ENCODE results near the gene SEMA5A. TPM values are rescaled to one million over a fixed set of nuclear protein-coding genes. Genes with fewer than 3 reads are reported as not detected.

Gene SEMA5A
- total RNA-seq, 1 experiment from 2014 or later = 9.3 TPM

DNA sequence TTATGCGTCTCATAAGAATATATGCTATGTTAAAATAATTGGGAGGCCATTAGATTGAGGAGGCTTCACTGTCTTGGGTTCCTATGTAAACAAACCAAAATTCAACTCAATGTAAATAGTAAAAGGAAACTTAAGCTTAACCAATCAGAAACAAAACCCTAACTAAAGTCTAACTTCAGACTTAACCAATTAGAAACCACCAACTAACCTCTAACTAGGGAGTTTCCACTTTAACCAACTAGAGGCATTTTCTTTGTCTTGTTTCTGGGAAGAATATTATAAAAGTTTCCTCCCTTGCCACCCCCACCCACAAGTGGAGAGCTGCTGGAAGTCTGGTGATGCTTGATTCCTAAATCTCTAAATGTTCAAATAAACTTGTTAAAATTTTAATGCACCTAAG, 214.5 kb downstream of the SEMA5A start:
- Mint-ChIP-seq H3K4me1 (peaks cover 3% of the 10 kb centered on the region; the same call in 1 of the 2 replicates), H3K4me3 (no peak overlapping the region), H3K27ac (no peak overlapping the region), H3K27me3 (ENCODE audit: low read depth) (no peaks in the 10 kb centered on the region), H3K36me3 (no peaks in the 10 kb centered on the region), H3K9me3 (no peaks in the 10 kb centered on the region)
- no peak for DNase-seq (ENCODE audit: low spot score)
- no peak for ATAC-seq
- TF ChIP-seq, protein P1, sequence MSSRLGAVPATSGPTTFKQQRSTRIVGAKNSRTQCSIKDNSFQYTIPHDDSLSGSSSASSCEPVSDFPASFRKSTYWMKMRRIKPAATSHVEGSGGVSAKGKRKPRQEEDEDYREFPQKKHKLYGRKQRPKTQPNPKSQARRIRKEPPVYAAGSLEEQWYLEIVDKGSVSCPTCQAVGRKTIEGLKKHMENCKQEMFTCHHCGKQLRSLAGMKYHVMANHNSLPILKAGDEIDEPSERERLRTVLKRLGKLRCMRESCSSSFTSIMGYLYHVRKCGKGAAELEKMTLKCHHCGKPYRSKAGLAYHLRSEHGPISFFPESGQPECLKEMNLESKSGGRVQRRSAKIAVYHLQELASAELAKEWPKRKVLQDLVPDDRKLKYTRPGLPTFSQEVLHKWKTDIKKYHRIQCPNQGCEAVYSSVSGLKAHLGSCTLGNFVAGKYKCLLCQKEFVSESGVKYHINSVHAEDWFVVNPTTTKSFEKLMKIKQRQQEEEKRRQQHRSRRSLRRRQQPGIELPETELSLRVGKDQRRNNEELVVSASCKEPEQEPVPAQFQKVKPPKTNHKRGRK (CRISPR knock-in tag; IDR thresholded peaks at IDR 0.05; ENCODE audit: borderline replicate concordance) = no peak
- TF ChIP-seq ZNF263 (CRISPR knock-in tag; IDR thresholded peaks at IDR 0.05; ENCODE audit: low read depth) = no peak
- TF ChIP-seq PRRX2 (CRISPR knock-in tag; IDR thresholded peaks at IDR 0.05) = no peak
- TF ChIP-seq ZNF121 (CRISPR knock-in tag; IDR thresholded peaks at IDR 0.05) = no peak
- no peak for TF ChIP-seq IRF2 (CRISPR knock-in tag; IDR thresholded peaks at IDR 0.05; ENCODE audit: borderline replicate concordance, low read depth)
- TF ChIP-seq, protein P2, sequence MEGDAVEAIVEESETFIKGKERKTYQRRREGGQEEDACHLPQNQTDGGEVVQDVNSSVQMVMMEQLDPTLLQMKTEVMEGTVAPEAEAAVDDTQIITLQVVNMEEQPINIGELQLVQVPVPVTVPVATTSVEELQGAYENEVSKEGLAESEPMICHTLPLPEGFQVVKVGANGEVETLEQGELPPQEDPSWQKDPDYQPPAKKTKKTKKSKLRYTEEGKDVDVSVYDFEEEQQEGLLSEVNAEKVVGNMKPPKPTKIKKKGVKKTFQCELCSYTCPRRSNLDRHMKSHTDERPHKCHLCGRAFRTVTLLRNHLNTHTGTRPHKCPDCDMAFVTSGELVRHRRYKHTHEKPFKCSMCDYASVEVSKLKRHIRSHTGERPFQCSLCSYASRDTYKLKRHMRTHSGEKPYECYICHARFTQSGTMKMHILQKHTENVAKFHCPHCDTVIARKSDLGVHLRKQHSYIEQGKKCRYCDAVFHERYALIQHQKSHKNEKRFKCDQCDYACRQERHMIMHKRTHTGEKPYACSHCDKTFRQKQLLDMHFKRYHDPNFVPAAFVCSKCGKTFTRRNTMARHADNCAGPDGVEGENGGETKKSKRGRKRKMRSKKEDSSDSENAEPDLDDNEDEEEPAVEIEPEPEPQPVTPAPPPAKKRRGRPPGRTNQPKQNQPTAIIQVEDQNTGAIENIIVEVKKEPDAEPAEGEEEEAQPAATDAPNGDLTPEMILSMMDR (IDR thresholded peaks at IDR 0.05) = no peak
- TF ChIP-seq ATF1 (CRISPR knock-in tag; IDR thresholded peaks at IDR 0.05) = no peak
- no peak for TF ChIP-seq FOXK1 (CRISPR knock-in tag; IDR thresholded peaks at IDR 0.05)
- TF ChIP-seq NR3C1 (CRISPR knock-in tag; conservative IDR thresholded peaks at IDR 0.05; ENCODE audit: low read depth) = no peak
- TF ChIP-seq, protein P3, sequence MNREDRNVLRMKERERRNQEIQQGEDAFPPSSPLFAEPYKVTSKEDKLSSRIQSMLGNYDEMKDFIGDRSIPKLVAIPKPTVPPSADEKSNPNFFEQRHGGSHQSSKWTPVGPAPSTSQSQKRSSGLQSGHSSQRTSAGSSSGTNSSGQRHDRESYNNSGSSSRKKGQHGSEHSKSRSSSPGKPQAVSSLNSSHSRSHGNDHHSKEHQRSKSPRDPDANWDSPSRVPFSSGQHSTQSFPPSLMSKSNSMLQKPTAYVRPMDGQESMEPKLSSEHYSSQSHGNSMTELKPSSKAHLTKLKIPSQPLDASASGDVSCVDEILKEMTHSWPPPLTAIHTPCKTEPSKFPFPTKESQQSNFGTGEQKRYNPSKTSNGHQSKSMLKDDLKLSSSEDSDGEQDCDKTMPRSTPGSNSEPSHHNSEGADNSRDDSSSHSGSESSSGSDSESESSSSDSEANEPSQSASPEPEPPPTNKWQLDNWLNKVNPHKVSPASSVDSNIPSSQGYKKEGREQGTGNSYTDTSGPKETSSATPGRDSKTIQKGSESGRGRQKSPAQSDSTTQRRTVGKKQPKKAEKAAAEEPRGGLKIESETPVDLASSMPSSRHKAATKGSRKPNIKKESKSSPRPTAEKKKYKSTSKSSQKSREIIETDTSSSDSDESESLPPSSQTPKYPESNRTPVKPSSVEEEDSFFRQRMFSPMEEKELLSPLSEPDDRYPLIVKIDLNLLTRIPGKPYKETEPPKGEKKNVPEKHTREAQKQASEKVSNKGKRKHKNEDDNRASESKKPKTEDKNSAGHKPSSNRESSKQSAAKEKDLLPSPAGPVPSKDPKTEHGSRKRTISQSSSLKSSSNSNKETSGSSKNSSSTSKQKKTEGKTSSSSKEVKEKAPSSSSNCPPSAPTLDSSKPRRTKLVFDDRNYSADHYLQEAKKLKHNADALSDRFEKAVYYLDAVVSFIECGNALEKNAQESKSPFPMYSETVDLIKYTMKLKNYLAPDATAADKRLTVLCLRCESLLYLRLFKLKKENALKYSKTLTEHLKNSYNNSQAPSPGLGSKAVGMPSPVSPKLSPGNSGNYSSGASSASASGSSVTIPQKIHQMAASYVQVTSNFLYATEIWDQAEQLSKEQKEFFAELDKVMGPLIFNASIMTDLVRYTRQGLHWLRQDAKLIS (CRISPR knock-in tag; IDR thresholded peaks at IDR 0.05; ENCODE audit: borderline replicate concordance) = no peak
- ChIA-PET CTCF (no interaction called here), POLR2A (no interaction called here)

DNA sequence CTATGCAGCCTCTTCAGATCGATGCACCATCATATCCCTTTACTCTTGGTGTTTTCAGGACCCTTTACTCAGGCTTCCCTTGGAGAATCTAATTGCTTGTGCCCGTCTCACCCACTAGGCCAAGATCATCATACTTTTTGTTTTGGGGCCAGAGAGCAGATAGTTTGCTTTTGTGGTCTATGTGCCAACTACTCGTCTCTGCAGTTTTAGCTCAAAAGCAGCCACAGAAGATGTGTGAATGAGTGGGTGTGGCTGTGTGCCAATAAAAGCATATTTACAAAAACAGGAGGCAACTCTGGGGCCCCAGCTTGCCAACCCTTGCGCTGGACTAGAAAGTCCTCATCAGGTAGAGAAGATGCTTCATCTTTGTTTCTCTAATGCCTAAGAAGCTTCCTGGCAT, 216.8 kb downstream of the SEMA5A start:
- Mint-ChIP-seq H3K36me3 (no peaks in the 10 kb centered on the region), H3K27me3 (ENCODE audit: low read depth) (no peaks in the 10 kb centered on the region), H3K4me1 (peaks cover 17% of the 10 kb centered on the region), H3K9me3 (no peaks in the 10 kb centered on the region), H3K4me3 (no peak overlapping the region), H3K27ac (no peak overlapping the region)
- DNase-seq (ENCODE audit: low spot score) = no peak
- ChIA-PET CTCF (no interaction called here), POLR2A (no interaction called here)
- no peak for ATAC-seq
- TF ChIP-seq, protein P4, sequence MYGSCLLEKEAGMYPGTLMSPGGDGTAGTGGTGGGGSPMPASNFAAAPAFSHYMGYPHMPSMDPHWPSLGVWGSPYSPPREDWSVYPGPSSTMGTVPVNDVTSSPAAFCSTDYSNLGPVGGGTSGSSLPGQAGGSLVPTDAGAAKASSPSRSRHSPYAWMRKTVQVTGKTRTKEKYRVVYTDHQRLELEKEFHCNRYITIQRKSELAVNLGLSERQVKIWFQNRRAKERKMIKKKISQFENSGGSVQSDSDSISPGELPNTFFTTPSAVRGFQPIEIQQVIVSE (CRISPR knock-in tag; IDR thresholded peaks at IDR 0.05; ENCODE audit: borderline replicate concordance) = no peak
- TF ChIP-seq ZNF121 (CRISPR knock-in tag; IDR thresholded peaks at IDR 0.05) = no peak
- no peak for TF ChIP-seq CREB1 (CRISPR knock-in tag; IDR thresholded peaks at IDR 0.05)
- no peak for TF ChIP-seq HMGA2 (CRISPR knock-in tag; IDR thresholded peaks at IDR 0.05)
- TF ChIP-seq NR1H2 (CRISPR knock-in tag; IDR thresholded peaks at IDR 0.05) = no peak
- TF ChIP-seq RELA (CRISPR knock-in tag; IDR thresholded peaks at IDR 0.05; ENCODE audit: borderline replicate concordance) = no peak
- TF ChIP-seq ZNF671 (CRISPR knock-in tag; IDR thresholded peaks at IDR 0.05) = no peak
- no peak for TF ChIP-seq ESRRA (CRISPR knock-in tag; IDR thresholded peaks at IDR 0.05; ENCODE audit: borderline replicate concordance)
- TF ChIP-seq SP1 (CRISPR knock-in tag; conservative IDR thresholded peaks at IDR 0.05) = no peak
- no peak for TF ChIP-seq FOXP1 (CRISPR knock-in tag; IDR thresholded peaks at IDR 0.05; ENCODE audit: borderline replicate concordance)
- TF ChIP-seq JAZF1 (CRISPR knock-in tag; IDR thresholded peaks at IDR 0.05) = no peak
- TF ChIP-seq ZNF138 (CRISPR knock-in tag; conservative IDR thresholded peaks at IDR 0.05) = no peak
- TF ChIP-seq, protein P5, sequence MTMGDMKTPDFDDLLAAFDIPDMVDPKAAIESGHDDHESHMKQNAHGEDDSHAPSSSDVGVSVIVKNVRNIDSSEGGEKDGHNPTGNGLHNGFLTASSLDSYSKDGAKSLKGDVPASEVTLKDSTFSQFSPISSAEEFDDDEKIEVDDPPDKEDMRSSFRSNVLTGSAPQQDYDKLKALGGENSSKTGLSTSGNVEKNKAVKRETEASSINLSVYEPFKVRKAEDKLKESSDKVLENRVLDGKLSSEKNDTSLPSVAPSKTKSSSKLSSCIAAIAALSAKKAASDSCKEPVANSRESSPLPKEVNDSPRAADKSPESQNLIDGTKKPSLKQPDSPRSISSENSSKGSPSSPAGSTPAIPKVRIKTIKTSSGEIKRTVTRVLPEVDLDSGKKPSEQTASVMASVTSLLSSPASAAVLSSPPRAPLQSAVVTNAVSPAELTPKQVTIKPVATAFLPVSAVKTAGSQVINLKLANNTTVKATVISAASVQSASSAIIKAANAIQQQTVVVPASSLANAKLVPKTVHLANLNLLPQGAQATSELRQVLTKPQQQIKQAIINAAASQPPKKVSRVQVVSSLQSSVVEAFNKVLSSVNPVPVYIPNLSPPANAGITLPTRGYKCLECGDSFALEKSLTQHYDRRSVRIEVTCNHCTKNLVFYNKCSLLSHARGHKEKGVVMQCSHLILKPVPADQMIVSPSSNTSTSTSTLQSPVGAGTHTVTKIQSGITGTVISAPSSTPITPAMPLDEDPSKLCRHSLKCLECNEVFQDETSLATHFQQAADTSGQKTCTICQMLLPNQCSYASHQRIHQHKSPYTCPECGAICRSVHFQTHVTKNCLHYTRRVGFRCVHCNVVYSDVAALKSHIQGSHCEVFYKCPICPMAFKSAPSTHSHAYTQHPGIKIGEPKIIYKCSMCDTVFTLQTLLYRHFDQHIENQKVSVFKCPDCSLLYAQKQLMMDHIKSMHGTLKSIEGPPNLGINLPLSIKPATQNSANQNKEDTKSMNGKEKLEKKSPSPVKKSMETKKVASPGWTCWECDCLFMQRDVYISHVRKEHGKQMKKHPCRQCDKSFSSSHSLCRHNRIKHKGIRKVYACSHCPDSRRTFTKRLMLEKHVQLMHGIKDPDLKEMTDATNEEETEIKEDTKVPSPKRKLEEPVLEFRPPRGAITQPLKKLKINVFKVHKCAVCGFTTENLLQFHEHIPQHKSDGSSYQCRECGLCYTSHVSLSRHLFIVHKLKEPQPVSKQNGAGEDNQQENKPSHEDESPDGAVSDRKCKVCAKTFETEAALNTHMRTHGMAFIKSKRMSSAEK (CRISPR knock-in tag; IDR thresholded peaks at IDR 0.05; ENCODE audit: borderline replicate concordance) = no peak
- TF ChIP-seq SMAD4 (CRISPR knock-in tag; IDR thresholded peaks at IDR 0.05) = no peak

Measured in WTC11 (cell line).